Epithelial cell of proximal tubule (primary cell): ENCODE data around the gene MEIS3. TPM values are rescaled to one million over a fixed set of nuclear protein-coding genes. Genes with fewer than 3 reads are reported as not detected.
"Not testable (repeated sequence)": the region's sequence is repeated elsewhere in the genome, so short reads cannot be mapped to it uniquely, and the experiment has no call there.

Source experiments
- DNase-seq: peaks from one replicate; pipeline ENCODE4 v3.0.0-alpha.2; 2011; ENCODE audit warnings: low read depth
- H3K4me3 ChIP-seq: 2 replicates; pipeline ENCODE4 v1.5.1; 2011; ENCODE audit warnings: low read depth, mild to moderate bottlenecking, low read length
- CTCF ChIP-seq: conservative IDR thresholded peaks from 2 replicates; pipeline ENCODE4 v1.5.1; 2012; ENCODE audit warnings: low read depth, mild to moderate bottlenecking, low read length
- total RNA-seq: library from RNA; depleted of rRNA; stranded (reverse); fragments of >200 nt; gene quantifications from 2 replicates; pipeline ENCODE4 v1.2.3, GENCODE V29; 2015

MEIS3 gene
- total RNA-seq, 1 donor from 2014 or later = 0.29 TPM

- DNase-seq = peak; percentile 0
- TF ChIP-seq CTCF = peak; percentile 91
- H3K4me3 ChIP-seq = no peak overlapping the region
Observed at GRCh38 chr19:47391510-47392223, 27.7 kb downstream of the MEIS3 start.

GRCh38 chr19:47390533-47391488 lies 28.5 kb downstream of the MEIS3 start:
- no peak for TF ChIP-seq CTCF
- H3K4me3 ChIP-seq = no peak overlapping the region
- DNase-seq = no peak

GRCh38 chr19:47389150-47389556 lies 30.2 kb downstream of the MEIS3 start:
- no peak overlapping the region for H3K4me3 ChIP-seq
- no peak for DNase-seq
- no peak for TF ChIP-seq CTCF

- not testable (repeated sequence) for DNase-seq, H3K4me3 ChIP-seq
Observed at GRCh38 chr19:47388721-47389120, 30.6 kb downstream of the MEIS3 start.

GRCh38 chr19:47387623-47388022 lies 31.7 kb downstream of the MEIS3 start:
- H3K4me3 ChIP-seq, DNase-seq: not testable (repeated sequence)

GRCh38 chr19:47386582-47386981 lies 32.7 kb downstream of the MEIS3 start:
- not testable (repeated sequence) for H3K4me3 ChIP-seq

GRCh38 chr19:47384533-47384932 lies 34.8 kb downstream of the MEIS3 start:
- H3K4me3 ChIP-seq, DNase-seq: not testable (repeated sequence)

More at GRCh38 chr19:47386582-47386981, 32.7 kb downstream of the MEIS3 start:
- DNase-seq = not testable (repeated sequence)

GRCh38 chr19:47383890-47384289 lies 35.4 kb downstream of the MEIS3 start:
- not testable (repeated sequence) for DNase-seq, H3K4me3 ChIP-seq

- no peak for TF ChIP-seq CTCF
- no peak for DNase-seq
- no peak overlapping the region for H3K4me3 ChIP-seq
Observed at GRCh38 chr19:47381653-47382279, 37.6 kb downstream of the MEIS3 start.
